Endothelial cell of umbilical vein (primary cell): ENCODE measurements around the gene SLC25A48. TPM values are rescaled to one million over a fixed set of nuclear protein-coding genes. Genes with fewer than 3 reads are reported as not detected.

Experiments
- BruUV-seq: library from RNA; stranded (reverse); fragments of 400-500 nt; replicated peaks from 2 replicates; lab custom pipeline; 2021; lab: Mats Ljungman, UMichigan
- CTCF ChIA-PET: fragments of 300-600, 350-600 bp; sonication (Branson Sonifier 250); formaldehyde crosslinking; loops from one replicate; lab custom pipeline; 2021; ENCODE audit warnings: antibody characterized with exemption, inconsistent platforms; lab: Charles Lee
- POLR2A ChIA-PET: fragments of 300-600, 350-600 bp; sonication (Branson Sonifier 250); formaldehyde crosslinking; loops from one replicate; lab custom pipeline; 2021; ENCODE audit warnings: antibody characterized with exemption, inconsistent platforms; lab: Charles Lee
- DNase-seq: peaks from one replicate; pipeline ENCODE4 v3.0.0-alpha.2; 2011; ENCODE audit warnings: low read depth, low spot score
- FAIRE-seq: peaks from 2 replicates; lab custom pipeline; 2011; peaks lifted over from hg19 to GRCh38; lab: Jason Lieb, UNC
- H2AFZ ChIP-seq: 2 replicates; pipeline ENCODE4 v1.6.0; 2012; ENCODE audit warnings: low read depth, low read length, control low read depth, inconsistent platforms
- H3K27ac ChIP-seq: 2 replicates; pipeline ENCODE4 v1.5.1; 2011; ENCODE audit warnings: low read depth, mild to moderate bottlenecking, control low read depth, low read length, moderate library complexity; ENCODE audit not compliant: insufficient read depth
- H3K27me3 ChIP-seq, 2 experiments: 2 replicates each; pipeline versions ENCODE4 v1.6.0 to v1.6.1; 2011; ENCODE audit warnings: low read length in 2 of 2, mixed read lengths in 1 of 2; ENCODE audit not compliant: control insufficient read depth in 2 of 2, insufficient read depth in 2 of 2
- H3K36me3 ChIP-seq, 2 experiments: 2 replicates in 1 of 2; 3 replicates in 1 of 2; pipeline ENCODE4 v1.5.1; 2011; ENCODE audit warnings: low read length in 2 of 2, mild to moderate bottlenecking in 1 of 2, moderate library complexity in 1 of 2; ENCODE audit not compliant: control insufficient read depth in 2 of 2, insufficient read depth in 2 of 2; ENCODE audit errors: extremely low read depth in 1 of 2
- H3K4me1 ChIP-seq: 3 replicates; pipeline ENCODE4 v1.5.1; 2011; ENCODE audit warnings: mild to moderate bottlenecking, low read length; ENCODE audit not compliant: control insufficient read depth, insufficient read depth; ENCODE audit errors: extremely low read depth
- H3K4me2 ChIP-seq: 2 replicates; pipeline ENCODE4 v1.6.1; 2011; ENCODE audit warnings: low read length, control low read depth, mixed read lengths; ENCODE audit not compliant: insufficient read depth
- H3K4me3 ChIP-seq, 3 experiments: fragments of 200-600 bp in 1 of 3; sonication (generic), shearing (Covaris generic) in 1 of 3; replicated peaks in 1 of 3; 2 replicates each; pipeline ENCODE4 v1.5.1; 2011 to 2016; ENCODE audit warnings: control low read depth in 3 of 3, low read length in 3 of 3, mild to moderate bottlenecking in 2 of 3, inconsistent platforms in 1 of 3, low read depth in 1 of 3, moderate library complexity in 1 of 3; ENCODE audit not compliant: insufficient read depth in 1 of 3
- H3K79me2 ChIP-seq: 2 replicates; pipeline ENCODE4 v1.6.0; 2012; ENCODE audit warnings: low read length, inconsistent platforms; ENCODE audit not compliant: control insufficient read depth, insufficient read depth
- H3K9ac ChIP-seq: replicated peaks from 2 replicates; pipeline ENCODE3; 2011; ENCODE audit warnings: low read length, control low read depth; ENCODE audit not compliant: insufficient read depth; ENCODE audit errors: extremely low read depth
- H3K9me1 ChIP-seq: replicated peaks from 3 replicates; pipeline ENCODE4 v1.6.0; 2011; ENCODE audit warnings: mild to moderate bottlenecking, low read length; ENCODE audit not compliant: control insufficient read depth, insufficient read depth; ENCODE audit errors: extremely low read depth
- H3K9me3 ChIP-seq: replicated peaks from 2 replicates; pipeline ENCODE4 v1.5.1; 2012; ENCODE audit warnings: low read length, inconsistent platforms; ENCODE audit not compliant: control insufficient read depth, insufficient read depth
- H4K20me1 ChIP-seq: replicated peaks from 2 replicates; pipeline ENCODE3; 2011; ENCODE audit warnings: mild to moderate bottlenecking, low read length; ENCODE audit not compliant: control insufficient read depth, insufficient read depth; ENCODE audit errors: extremely low read depth
- EZH2 ChIP-seq: IDR thresholded peaks from 2 replicates; pipeline ENCODE4 v1.6.1; 2012; ENCODE audit warnings: borderline replicate concordance, low read depth, mild to moderate bottlenecking, moderate library complexity, low read length, inconsistent platforms; ENCODE audit not compliant: severe bottlenecking
- FOS ChIP-seq: IDR thresholded peaks from 2 replicates; pipeline ENCODE4 v1.6.1; 2011; ENCODE audit warnings: mild to moderate bottlenecking, low read length, moderate library complexity, borderline replicate concordance; ENCODE audit not compliant: insufficient read depth
- GATA2 ChIP-seq: IDR thresholded peaks from 2 replicates; pipeline ENCODE4 v1.7.0; 2011; ENCODE audit warnings: low read depth, mild to moderate bottlenecking, moderate library complexity, mixed read lengths, low read length; ENCODE audit not compliant: insufficient read length, insufficient read depth
- JUN ChIP-seq: IDR thresholded peaks from 2 replicates; pipeline ENCODE4 v1.6.1; 2011; ENCODE audit warnings: borderline replicate concordance, low read depth; ENCODE audit not compliant: insufficient read length, insufficient read depth
- MYC ChIP-seq: IDR thresholded peaks from one replicate; pipeline ENCODE4 v1.6.1; 2011; ENCODE audit warnings: mild to moderate bottlenecking, low read depth, low read length
- POLR2A ChIP-seq: IDR thresholded peaks from 2 replicates; pipeline ENCODE4 v1.6.1; 2012; ENCODE audit warnings: low read depth, mild to moderate bottlenecking, control low read depth, low read length
- POLR2AphosphoS5 ChIP-seq: IDR thresholded peaks from 2 replicates; pipeline ENCODE4 v1.6.1; 2012; ENCODE audit warnings: low read depth, mild to moderate bottlenecking, control low read depth, low read length, moderate library complexity; ENCODE audit not compliant: insufficient read depth
- dilution Hi-C: fragments of 300-500 bp; cut with MboI; formaldehyde crosslinking; loops from one replicate; pipeline ENCODE4 v1.15.0; 2019; ENCODE audit warnings: low sequenced_read_pairs; ENCODE audit not compliant: extremely low pct_ligation_motif_present
- intact Hi-C: fragments of 100-400 bp; cut with micrococcal nuclease; formaldehyde crosslinking; loops from one replicate; pipeline ENCODE4 v1.10.0; 2022
- polyA plus RNA-seq, 4 experiments: library from polyadenylated mRNA; depleted of rRNA in 3 of 4; stranded (reverse) in 3 of 4; unstranded in 1 of 4; fragments of >200 nt; gene quantifications; 2 replicates each; pipeline versions ENCODE4 v1.2.1 to v1.2.3, GENCODE V29; 2011 to 2012; ENCODE audit warnings: missing spikeins in 1 of 4
- total RNA-seq: library from RNA; stranded (reverse); gene quantifications from 2 replicates; pipeline ENCODE4 v1.2.3, GENCODE V29; 2021
- TF ChIP-seq, protein P1 (sequence below): IDR thresholded peaks from 2 replicates; pipeline ENCODE4 v1.6.1; 2011; ENCODE audit not compliant: insufficient read depth, insufficient read length
- TF ChIP-seq, protein P2 (sequence below), 2 donors: IDR thresholded peaks; 1 replicate in 1 of 2; 2 replicates in 1 of 2; pipeline ENCODE4 v1.5.1; 2011; ENCODE audit warnings: low read length in 2 of 2, mild to moderate bottlenecking in 2 of 2, moderate library complexity in 2 of 2, control low read depth in 1 of 2, inconsistent platforms in 1 of 2, low read depth in 1 of 2; ENCODE audit not compliant: insufficient read depth in 1 of 2; ENCODE audit errors: extremely low read depth in 1 of 2

Gene SLC25A48
- total and polyA plus RNA-seq, 2 donors (not counting 3 experiments of a cell fraction or from before 2014, with no cell fraction given) = not detected

DNA sequence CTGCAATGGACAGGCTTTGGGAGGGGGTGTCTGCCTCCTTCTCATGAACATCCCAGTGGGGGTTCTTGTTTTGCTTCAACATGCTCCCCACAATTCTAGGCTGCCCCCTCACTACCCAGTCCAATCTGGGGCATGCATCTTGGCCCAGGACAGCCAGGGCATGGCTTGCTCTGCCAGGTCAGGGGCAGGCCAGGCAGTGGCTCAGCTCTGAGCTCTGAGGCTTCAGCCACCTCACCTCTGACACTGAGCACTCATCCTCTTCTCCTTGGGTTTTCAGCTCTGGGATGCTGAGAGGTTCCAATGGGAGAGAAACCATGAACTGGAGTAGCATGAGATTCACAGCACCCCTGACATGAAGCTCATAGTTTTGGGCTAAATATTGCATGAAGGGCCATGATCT, 11.8 kb downstream of the SLC25A48 start:
- POLR2A ChIA-PET = no interaction called here
- Histone ChIP-seq H3K9ac (no peak overlapping the region), H3K27ac (no peak overlapping the region), H4K20me1 (no peaks in the 10 kb centered on the region), H3K27me3 (peaks cover 0 to under 1% of the 10 kb centered on the region in 2 experiments), H3K9me1 (no peaks in the 10 kb centered on the region), H3K36me3 (no peaks in the 10 kb centered on the region), H3K79me2 (no peaks in the 10 kb centered on the region), H3K4me3 (no peak overlapping the region), H3K4me1 (no peaks in the 10 kb centered on the region), H2AFZ (no peak overlapping the region), H3K4me2 (no peak overlapping the region), H3K9me3 (no peaks in the 10 kb centered on the region)
- dilution Hi-C loops (loop anchor here (25.0 kb wide), 2 partner anchors 109 to 259 kb away; partner anchors contain the start of gene CXCL14), intact Hi-C loops (no loop called here)
- no peak for TF ChIP-seq POLR2A
- TF ChIP-seq POLR2AphosphoS5 = no peak
- TF ChIP-seq, protein P1, sequence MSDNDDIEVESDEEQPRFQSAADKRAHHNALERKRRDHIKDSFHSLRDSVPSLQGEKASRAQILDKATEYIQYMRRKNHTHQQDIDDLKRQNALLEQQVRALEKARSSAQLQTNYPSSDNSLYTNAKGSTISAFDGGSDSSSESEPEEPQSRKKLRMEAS = no peak
- DNase-seq = no peak
- CTCF ChIA-PET = interaction anchor here (1.5 kb wide), 1 partner anchor 16 kb away, joined by 5 read pairs; no protein-coding TSS in a partner anchor
- BruUV-seq = no TSS peak
- no peak for FAIRE-seq

DNA sequence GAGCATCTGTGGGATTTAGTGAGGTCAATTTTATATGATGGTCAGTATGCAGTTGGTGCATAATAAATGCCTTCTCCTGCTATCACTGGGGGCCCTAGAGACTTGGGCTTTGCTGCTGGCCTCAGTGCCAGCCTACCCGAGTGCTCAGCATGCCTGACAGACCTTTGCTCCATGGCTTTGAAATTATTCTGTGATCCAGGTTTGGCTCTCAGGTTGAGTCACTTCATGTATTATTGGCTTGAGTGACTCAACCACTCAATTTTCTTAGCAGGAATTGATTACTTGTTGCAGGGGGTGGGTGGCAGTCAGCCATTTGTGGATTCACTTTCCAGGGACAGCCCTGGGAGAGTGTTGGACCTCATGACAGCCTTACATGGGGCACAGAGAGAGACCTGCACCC, 13.5 kb downstream of the SLC25A48 start:
- H3K9ac ChIP-seq = no peak overlapping the region
- dilution Hi-C loops = loop anchor here (25.0 kb wide), 2 partner anchors 111 to 261 kb away; partner anchors contain the start of gene CXCL14

More for the DNA sequence above, 13.5 kb downstream of the SLC25A48 start:
- no peaks in the 10 kb centered on the region for H3K79me2 ChIP-seq
- no peaks in the 10 kb centered on the region for H4K20me1 ChIP-seq
- H3K9me3 ChIP-seq = no peaks in the 10 kb centered on the region
- no peaks in the 10 kb centered on the region for H3K9me1 ChIP-seq
- H3K36me3 ChIP-seq = no peaks in the 10 kb centered on the region
- CTCF ChIA-PET = interaction anchor here (0.8 kb wide), 1 partner anchor 17 kb away, joined by 4 read pairs; no protein-coding TSS in a partner anchor
- no peak overlapping the region for H2AFZ ChIP-seq
- POLR2A ChIA-PET = no interaction called here
- BruUV-seq = no TSS peak
- DNase-seq = no peak
- TF ChIP-seq GATA2 = no peak
- no peak for TF ChIP-seq EZH2
- no peak for TF ChIP-seq POLR2AphosphoS5
- TF ChIP-seq POLR2A = no peak
- no peak for TF ChIP-seq MYC
- TF ChIP-seq FOS = no peak
- TF ChIP-seq, protein P2, sequence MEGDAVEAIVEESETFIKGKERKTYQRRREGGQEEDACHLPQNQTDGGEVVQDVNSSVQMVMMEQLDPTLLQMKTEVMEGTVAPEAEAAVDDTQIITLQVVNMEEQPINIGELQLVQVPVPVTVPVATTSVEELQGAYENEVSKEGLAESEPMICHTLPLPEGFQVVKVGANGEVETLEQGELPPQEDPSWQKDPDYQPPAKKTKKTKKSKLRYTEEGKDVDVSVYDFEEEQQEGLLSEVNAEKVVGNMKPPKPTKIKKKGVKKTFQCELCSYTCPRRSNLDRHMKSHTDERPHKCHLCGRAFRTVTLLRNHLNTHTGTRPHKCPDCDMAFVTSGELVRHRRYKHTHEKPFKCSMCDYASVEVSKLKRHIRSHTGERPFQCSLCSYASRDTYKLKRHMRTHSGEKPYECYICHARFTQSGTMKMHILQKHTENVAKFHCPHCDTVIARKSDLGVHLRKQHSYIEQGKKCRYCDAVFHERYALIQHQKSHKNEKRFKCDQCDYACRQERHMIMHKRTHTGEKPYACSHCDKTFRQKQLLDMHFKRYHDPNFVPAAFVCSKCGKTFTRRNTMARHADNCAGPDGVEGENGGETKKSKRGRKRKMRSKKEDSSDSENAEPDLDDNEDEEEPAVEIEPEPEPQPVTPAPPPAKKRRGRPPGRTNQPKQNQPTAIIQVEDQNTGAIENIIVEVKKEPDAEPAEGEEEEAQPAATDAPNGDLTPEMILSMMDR (IDR thresholded peaks at IDR 0.05; ENCODE audit: extremely low read depth in 1 of 2, insufficient read depth in 1 of 2, low read depth in 1 of 2, low read length in 2 of 2) = no peak
- TF ChIP-seq JUN = no peak
- TF ChIP-seq, protein P1 = no peak
- H3K4me3 ChIP-seq = no peak overlapping the region
- no peak overlapping the region for H3K27ac ChIP-seq
- H3K27me3 ChIP-seq = no peaks in the 10 kb centered on the region
- no peak for FAIRE-seq
- intact Hi-C loops = no loop called here
- H3K4me1 ChIP-seq = no peaks in the 10 kb centered on the region
- H3K4me2 ChIP-seq = no peak overlapping the region
